Measurements from ENCODE around the gene CISD3.

DNA sequence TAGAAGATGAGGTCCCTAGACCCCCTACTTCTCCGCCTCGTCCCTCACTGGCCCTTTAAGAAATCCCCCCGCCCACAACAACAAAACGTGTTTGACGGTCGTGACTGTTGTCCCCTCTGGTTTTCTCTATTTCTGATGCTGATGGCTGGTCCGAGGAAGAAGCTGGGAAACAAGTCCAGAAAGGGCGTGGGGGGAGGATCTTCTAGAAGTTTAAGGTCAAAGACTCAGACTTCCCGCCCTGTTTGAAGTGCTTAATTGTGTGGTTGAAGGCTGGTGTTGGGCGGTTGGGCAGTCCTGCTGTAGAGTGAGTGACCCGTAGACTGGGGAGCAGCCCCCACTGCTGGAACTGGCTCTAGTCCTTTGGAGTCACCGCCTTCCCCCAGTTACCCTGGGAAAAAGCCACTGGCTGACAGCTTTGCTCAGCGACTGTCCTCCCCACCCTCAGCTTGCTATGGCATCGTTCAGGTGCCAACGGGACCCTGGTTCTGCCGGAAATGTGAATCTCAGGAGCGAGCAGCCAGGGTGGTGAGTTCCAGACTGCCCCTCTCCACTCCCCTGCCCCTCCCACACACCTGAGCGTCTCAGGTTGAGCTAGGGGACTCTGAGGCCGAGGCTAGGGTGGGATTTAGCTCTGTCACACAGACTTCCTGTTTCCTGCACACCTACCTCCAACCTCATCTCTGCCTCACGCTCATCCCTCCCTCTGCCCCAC is 23.5 kb upstream of the CISD3 start:
- TF ChIP-seq, protein P1, sequence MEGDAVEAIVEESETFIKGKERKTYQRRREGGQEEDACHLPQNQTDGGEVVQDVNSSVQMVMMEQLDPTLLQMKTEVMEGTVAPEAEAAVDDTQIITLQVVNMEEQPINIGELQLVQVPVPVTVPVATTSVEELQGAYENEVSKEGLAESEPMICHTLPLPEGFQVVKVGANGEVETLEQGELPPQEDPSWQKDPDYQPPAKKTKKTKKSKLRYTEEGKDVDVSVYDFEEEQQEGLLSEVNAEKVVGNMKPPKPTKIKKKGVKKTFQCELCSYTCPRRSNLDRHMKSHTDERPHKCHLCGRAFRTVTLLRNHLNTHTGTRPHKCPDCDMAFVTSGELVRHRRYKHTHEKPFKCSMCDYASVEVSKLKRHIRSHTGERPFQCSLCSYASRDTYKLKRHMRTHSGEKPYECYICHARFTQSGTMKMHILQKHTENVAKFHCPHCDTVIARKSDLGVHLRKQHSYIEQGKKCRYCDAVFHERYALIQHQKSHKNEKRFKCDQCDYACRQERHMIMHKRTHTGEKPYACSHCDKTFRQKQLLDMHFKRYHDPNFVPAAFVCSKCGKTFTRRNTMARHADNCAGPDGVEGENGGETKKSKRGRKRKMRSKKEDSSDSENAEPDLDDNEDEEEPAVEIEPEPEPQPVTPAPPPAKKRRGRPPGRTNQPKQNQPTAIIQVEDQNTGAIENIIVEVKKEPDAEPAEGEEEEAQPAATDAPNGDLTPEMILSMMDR (conservative IDR thresholded peaks at IDR 0.05; ENCODE audit: low read depth in 2 of 2) = no peak
- TF ChIP-seq POLR2AphosphoS5 (IDR thresholded peaks at IDR 0.05; ENCODE audit: low read depth) = no peak
- no peak for TF ChIP-seq EZH2 (IDR thresholded peaks at IDR 0.05; ENCODE audit: low read depth, unreplicated experiment)
